ENCODE results near the gene BBS5. TPM values are rescaled to one million over a fixed set of nuclear protein-coding genes. Genes with fewer than 3 reads are reported as not detected.
A peak's percentile ranks its signal among the peaks of the same experiment; 100 is the strongest.
"Not testable (repeated sequence)": the region's sequence is repeated elsewhere in the genome, so short reads cannot be mapped to it uniquely, and the experiment has no call there.

BBS5 gene
- total RNA-seq: 10.2 to 11.4 TPM (median 10.8 TPM) in 3 replicates

- Mint-ChIP-seq H3K9me3 (no peaks in the 10 kb centered on the region), H3K27me3 (ENCODE audit: low read depth) (no peaks in the 10 kb centered on the region), H3K4me3 (peak within 1 kb of the TSS; percentile 89), H3K4me1 (peaks cover 6% of the 10 kb centered on the region), H3K27ac (peak within 1 kb of the TSS; percentile 86), H3K36me3 (peaks cover 14% of the 10 kb centered on the region)
- DNase-seq (ENCODE audit: low spot score in 2 of 2, unreplicated experiment in 2 of 2): peak; percentile 56 to 74
- peak; percentile 20 for TF ChIP-seq CTCF (IDR thresholded peaks at IDR 0.05; ENCODE audit: unreplicated experiment)
Observed at GRCh38 chr2:169479257-169480078, at the start of gene BBS5. Gene BBS5, plus strand, starts transcription at chr2:169479494. Its CDS starts 60 bp downstream, at chr2:169479554.

- H3K36me3 Mint-ChIP-seq; H3K4me1 Mint-ChIP-seq; H3K4me3 Mint-ChIP-seq; H3K27ac Mint-ChIP-seq; DNase-seq (ENCODE audit: low spot score in 2 of 2, unreplicated experiment in 2 of 2): not testable (repeated sequence)
- Mint-ChIP-seq H3K27me3 (ENCODE audit: low read depth) (peaks cover 12% of the 10 kb centered on the region), H3K9me3 (peaks cover 16% of the 10 kb centered on the region)
Observed at GRCh38 chr2:169431772-169432171, 47.5 kb upstream of the BBS5 start.

- not testable (repeated sequence) for H3K27me3 Mint-ChIP-seq (ENCODE audit: low read depth); H3K36me3 Mint-ChIP-seq
Observed at GRCh38 chr2:169434236-169434635, 45.1 kb upstream of the BBS5 start.

GRCh38 chr2:169438466-169439072, 40.7 kb upstream of the BBS5 start:
- peaks cover 5% of the 10 kb centered on the region for H3K9me3 Mint-ChIP-seq
- H3K27me3 Mint-ChIP-seq (ENCODE audit: low read depth): peaks cover 21% of the 10 kb centered on the region
- no peak for DNase-seq (ENCODE audit: low spot score in 2 of 2, unreplicated experiment in 2 of 2)
- H3K27ac Mint-ChIP-seq: no peak overlapping the region
- H3K36me3 Mint-ChIP-seq: no peaks in the 10 kb centered on the region
- H3K4me3 Mint-ChIP-seq: no peak overlapping the region
- no peak for TF ChIP-seq CTCF (IDR thresholded peaks at IDR 0.05; ENCODE audit: unreplicated experiment)
- peaks cover 5% of the 10 kb centered on the region for H3K4me1 Mint-ChIP-seq

More at GRCh38 chr2:169434236-169434635, 45.1 kb upstream of the BBS5 start:
- not testable (repeated sequence) for H3K4me3 Mint-ChIP-seq; H3K9me3 Mint-ChIP-seq; H3K4me1 Mint-ChIP-seq; H3K27ac Mint-ChIP-seq; DNase-seq (ENCODE audit: low spot score in 2 of 2, unreplicated experiment in 2 of 2)

- Mint-ChIP-seq H3K27ac (no peak overlapping the region), H3K4me1 (peaks cover 5% of the 10 kb centered on the region), H3K36me3 (no peaks in the 10 kb centered on the region), H3K9me3 (peaks cover 11% of the 10 kb centered on the region), H3K4me3 (no peak overlapping the region), H3K27me3 (ENCODE audit: low read depth) (peaks cover 21% of the 10 kb centered on the region)
- no peak for TF ChIP-seq CTCF (IDR thresholded peaks at IDR 0.05; ENCODE audit: unreplicated experiment)
- DNase-seq (ENCODE audit: low spot score in 2 of 2, unreplicated experiment in 2 of 2): no peak
Observed at GRCh38 chr2:169439900-169440299, 39.4 kb upstream of the BBS5 start.

GRCh38 chr2:169446452-169446851, 32.8 kb upstream of the BBS5 start:
- no peak for TF ChIP-seq CTCF (IDR thresholded peaks at IDR 0.05; ENCODE audit: unreplicated experiment)
- Mint-ChIP-seq H3K4me3 (no peak overlapping the region), H3K36me3 (no peaks in the 10 kb centered on the region), H3K4me1 (no peaks in the 10 kb centered on the region), H3K27ac (no peak overlapping the region), H3K9me3 (peaks cover 11% of the 10 kb centered on the region), H3K27me3 (ENCODE audit: low read depth) (peaks cover 7% of the 10 kb centered on the region)
- DNase-seq (ENCODE audit: low spot score in 2 of 2, unreplicated experiment in 2 of 2): no peak

All from mesothelial cell of epicardium (in vitro differentiated cells).